Coronary artery (tissue), 2 donors: ENCODE measurements around the gene CTSS.
"Not testable (repeated sequence)": the region's sequence is repeated elsewhere in the genome, so short reads cannot be mapped to it uniquely, and the experiment has no call there.

ENCODE experiments used
- DNase-seq: peaks from one replicate; pipeline ENCODE4 v3.0.0-alpha.2; 2017; ENCODE audit warnings: low spot score
- H3K27ac ChIP-seq, 2 donors: fragments of 200-600 bp; sonication (generic); one replicate each; pipeline ENCODE4 v1.5.1; 2016 to 2019
- H3K4me3 ChIP-seq: fragments of 200-600 bp; sonication (generic); 2 replicates; pipeline ENCODE4 v1.5.1; 2016; ENCODE audit warnings: mild to moderate bottlenecking, moderate library complexity
- CTCF ChIP-seq: fragments of 200-600 bp; sonication (generic); IDR thresholded peaks from one replicate; pipeline ENCODE4 v1.5.1; 2019; ENCODE audit warnings: antibody characterized with exemption

CTSS gene

GRCh38 chr1:150777544-150777943 is 12.0 kb upstream of the CTSS start:
- H3K27ac ChIP-seq: no peak overlapping the region
- no peak for DNase-seq
- no peak for TF ChIP-seq CTCF
- no peak overlapping the region for H3K4me3 ChIP-seq

GRCh38 chr1:150775931-150776505 is 10.4 kb upstream of the CTSS start:
- H3K4me3 ChIP-seq, H3K27ac ChIP-seq, DNase-seq: not testable (repeated sequence)

- TF ChIP-seq CTCF: no peak
- DNase-seq: no peak
These were observed 9.7 kb upstream of the CTSS start for GRCh38 chr1:150775276-150775675.

GRCh38 chr1:150772326-150772725 is 6.7 kb upstream of the CTSS start:
- H3K27ac ChIP-seq: no peak overlapping the region
- TF ChIP-seq CTCF: no peak
- DNase-seq: no peak
- no peak overlapping the region for H3K4me3 ChIP-seq

More at GRCh38 chr1:150775276-150775675, 9.7 kb upstream of the CTSS start:
- H3K27ac ChIP-seq: no peak overlapping the region
- H3K4me3 ChIP-seq: no peak overlapping the region

GRCh38 chr1:150767704-150768103 is 2.1 kb upstream of the CTSS start:
- not testable (repeated sequence) for H3K4me3 ChIP-seq, DNase-seq, H3K27ac ChIP-seq

- DNase-seq: not testable (repeated sequence)
- peak overlapping the region in 1 of 2 donors; percentile 43 for H3K27ac ChIP-seq
- H3K4me3 ChIP-seq: peak overlapping the region; percentile 53
These were observed 361 bp upstream of the CTSS start for GRCh38 chr1:150765977-150766301.

- no peak for TF ChIP-seq CTCF
- no peak for DNase-seq
- Histone ChIP-seq H3K27ac (peak overlapping the region in 1 of 2 donors; percentile 32), H3K4me3 (peak overlapping the region; percentile 53)
These were observed 919 bp downstream of the CTSS start for GRCh38 chr1:150764617-150765101.

GRCh38 chr1:150763018-150763417 is 2.6 kb downstream of the CTSS start:
- Histone ChIP-seq H3K4me3 (no peak overlapping the region), H3K27ac (no peak overlapping the region)
- TF ChIP-seq CTCF: no peak
- no peak for DNase-seq

- no peak overlapping the region for H3K27ac ChIP-seq
- TF ChIP-seq CTCF: no peak
- no peak overlapping the region for H3K4me3 ChIP-seq
- DNase-seq: no peak
These were observed 3.0 kb downstream of the CTSS start for GRCh38 chr1:150762552-150762951.
